Kidney glomerular epithelial cell (primary cell): ENCODE measurements around the gene TNFSF13.

Experiments
- DNase-seq: peaks from one replicate; lab custom pipeline; 2025; lab: John Stamatoyannopoulos, UW

The TNFSF13 gene, protein sequence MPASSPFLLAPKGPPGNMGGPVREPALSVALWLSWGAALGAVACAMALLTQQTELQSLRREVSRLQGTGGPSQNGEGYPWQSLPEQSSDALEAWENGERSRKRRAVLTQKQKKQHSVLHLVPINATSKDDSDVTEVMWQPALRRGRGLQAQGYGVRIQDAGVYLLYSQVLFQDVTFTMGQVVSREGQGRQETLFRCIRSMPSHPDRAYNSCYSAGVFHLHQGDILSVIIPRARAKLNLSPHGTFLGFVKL

DNA sequence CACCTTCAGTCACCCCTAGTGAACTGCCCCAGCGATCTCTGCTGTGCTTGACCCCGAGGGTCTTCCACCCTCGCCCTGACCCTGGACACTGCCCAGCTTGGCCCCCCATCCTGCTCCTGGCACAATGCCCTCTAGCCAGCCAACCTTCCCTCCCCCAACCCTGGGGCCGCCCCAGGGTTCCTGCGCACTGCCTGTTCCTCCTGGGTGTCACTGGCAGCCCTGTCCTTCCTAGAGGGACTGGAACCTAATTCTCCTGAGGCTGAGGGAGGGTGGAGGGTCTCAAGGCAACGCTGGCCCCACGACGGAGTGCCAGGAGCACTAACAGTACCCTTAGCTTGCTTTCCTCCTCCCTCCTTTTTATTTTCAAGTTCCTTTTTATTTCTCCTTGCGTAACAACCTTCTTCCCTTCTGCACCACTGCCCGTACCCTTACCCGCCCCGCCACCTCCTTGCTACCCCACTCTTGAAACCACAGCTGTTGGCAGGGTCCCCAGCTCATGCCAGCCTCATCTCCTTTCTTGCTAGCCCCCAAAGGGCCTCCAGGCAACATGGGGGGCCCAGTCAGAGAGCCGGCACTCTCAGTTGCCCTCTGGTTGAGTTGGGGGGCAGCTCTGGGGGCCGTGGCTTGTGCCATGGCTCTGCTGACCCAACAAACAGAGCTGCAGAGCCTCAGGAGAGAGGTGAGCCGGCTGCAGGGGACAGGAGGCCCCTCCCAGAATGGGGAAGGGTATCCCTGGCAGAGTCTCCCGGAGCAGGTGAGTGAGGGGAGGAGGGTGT, at the start of gene TNFSF13:
Gene TNFSF13, plus strand, starts transcription at position 207 of the 776 bp plus-strand sequence. Its CDS starts 290 bp downstream, at position 497.
- DNase-seq: no peak

DNA sequence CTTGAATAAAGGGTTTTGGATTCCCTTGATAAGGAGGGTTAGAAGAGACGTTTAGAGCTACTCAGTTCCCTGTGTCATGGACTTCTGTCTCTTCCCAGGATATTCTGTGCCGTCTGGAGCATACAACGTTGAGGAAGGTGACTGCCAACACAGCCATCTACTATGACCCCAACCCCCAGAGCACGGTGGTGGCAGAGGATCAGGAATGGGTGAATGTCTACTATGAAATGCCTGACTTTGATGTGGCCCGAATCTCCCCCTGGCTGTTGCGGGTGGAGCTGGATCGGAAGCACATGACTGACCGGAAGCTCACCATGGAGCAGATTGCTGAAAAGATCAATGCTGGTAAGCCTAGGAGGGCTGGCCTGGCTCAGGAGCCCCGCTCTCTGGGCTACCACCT, 49.7 kb upstream of the TNFSF13 start:
- DNase-seq: no peak

DNA sequence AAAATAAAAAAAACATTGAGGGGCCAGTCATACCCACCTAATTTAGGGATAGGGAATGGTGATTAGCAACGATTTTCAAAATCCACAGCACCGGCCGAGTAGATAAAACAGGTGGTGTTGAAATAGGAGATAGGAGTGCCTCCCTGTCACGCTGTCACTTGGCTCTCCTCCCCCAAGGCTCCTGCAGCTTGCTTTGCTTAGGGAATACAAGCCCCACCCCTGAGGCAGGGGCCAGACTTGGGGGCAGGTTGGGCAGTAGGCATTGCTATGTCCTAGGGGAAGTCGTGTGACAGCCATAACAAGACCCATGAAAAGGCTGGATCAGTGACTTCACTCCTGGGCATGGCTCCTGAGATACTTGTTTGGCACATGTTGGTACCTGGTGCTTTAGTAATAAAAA, 48.6 kb upstream of the TNFSF13 start:
- no peak for DNase-seq

DNA sequence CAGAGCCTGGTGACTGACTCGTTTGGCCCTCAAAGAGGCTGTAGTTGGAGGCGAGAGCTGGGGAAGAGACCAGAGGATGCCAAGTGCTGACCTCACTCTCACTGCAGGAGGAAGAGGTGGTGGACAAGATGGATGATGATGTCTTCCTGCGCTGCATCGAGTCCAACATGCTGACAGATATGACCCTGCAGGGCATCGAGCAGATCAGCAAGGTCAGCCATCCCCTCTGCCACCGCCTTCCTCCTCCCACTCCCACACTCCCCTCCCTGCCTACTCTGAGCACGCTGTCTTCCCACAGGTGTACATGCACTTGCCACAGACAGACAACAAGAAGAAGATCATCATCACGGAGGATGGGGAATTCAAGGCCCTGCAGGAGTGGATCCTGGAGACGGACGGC, 47.4 kb upstream of the TNFSF13 start:
- no peak for DNase-seq

DNA sequence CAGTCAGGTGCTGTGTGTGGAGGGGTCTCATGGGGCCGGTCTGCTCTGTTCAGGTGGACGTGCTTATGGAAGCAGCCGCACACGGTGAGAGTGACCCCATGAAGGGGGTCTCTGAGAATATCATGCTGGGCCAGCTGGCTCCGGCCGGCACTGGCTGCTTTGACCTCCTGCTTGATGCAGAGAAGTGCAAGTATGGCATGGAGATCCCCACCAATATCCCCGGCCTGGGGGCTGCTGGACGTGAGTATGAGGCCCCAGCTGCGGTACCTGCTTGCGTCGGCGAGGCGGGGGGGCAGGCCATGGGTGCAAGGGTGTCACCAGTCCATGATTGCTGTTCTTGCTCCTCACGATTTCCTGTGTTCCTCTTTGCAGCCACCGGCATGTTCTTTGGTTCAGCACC, 46.4 kb upstream of the TNFSF13 start:
- no peak for DNase-seq

DNA sequence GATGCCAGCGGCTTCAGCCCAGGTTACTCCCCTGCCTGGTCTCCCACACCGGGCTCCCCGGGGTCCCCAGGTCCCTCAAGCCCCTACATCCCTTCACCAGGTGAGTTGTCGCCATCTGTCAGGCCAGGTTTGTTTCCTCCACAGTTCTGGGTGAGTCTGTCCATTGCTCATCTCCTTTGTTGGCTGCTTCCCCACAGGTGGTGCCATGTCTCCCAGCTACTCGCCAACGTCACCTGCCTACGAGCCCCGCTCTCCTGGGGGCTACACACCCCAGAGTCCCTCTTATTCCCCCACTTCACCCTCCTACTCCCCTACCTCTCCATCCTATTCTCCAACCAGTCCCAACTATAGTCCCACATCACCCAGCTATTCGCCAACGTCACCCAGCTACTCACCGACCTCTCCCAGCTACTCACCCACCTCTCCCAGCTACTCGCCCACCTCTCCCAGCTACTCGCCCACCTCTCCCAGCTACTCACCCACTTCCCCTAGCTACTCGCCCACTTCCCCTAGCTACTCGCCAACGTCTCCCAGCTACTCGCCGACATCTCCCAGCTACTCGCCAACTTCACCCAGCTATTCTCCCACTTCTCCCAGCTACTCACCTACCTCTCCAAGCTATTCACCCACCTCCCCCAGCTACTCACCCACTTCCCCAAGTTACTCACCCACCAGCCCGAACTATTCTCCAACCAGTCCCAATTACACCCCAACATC, 45.6 kb upstream of the TNFSF13 start:
- DNase-seq: no peak

DNA sequence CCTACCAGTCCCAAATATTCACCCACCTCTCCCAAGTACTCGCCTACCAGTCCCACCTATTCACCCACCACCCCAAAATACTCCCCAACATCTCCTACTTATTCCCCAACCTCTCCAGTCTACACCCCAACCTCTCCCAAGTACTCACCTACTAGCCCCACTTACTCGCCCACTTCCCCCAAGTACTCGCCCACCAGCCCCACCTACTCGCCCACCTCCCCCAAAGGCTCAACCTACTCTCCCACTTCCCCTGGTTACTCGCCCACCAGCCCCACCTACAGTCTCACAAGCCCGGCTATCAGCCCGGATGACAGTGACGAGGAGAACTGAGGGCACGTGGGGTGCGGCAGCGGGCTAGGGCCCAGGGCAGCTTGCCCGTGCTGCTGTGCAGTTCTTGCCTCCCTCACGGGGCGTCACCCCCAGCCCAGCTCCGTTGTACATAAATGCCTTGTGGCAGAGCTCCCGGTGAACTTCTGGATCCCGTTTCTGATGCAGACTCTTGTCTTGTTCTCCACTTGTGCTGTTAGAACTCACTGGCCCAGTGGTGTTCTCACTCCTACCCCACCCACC, 44.6 kb upstream of the TNFSF13 start:
- no peak for DNase-seq

DNA sequence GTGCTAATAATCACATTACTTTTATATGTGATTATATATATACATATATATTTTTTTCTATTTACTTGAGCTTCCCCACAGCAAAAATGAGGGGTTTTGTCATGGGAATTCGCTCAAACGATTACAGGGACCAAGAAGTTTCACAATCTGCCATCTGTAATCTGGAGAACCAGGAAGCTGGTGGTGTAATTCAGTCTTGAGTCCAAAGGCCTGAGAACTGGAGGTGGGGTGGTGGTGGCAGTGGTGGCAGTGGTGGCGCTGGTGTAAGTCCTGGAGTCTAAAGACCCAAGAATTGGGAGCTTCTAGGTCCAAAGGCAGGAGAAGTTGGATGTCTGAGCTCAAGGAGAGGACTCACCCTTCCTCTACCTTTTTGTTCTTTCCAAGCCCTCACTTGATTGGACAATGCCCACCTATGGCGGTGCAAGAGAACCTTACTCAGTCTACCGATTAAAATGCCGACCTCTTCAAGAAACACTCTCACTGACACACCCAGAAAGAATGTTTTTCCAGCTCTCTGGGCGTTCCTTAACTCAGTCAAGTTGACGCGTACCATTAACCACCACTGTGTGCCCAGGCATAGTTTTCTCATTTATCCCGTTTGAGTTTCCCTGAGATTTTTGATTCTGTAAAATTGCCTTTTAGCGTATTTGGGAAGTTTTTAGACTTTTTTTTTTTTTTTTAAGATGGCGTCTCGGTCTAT, 42.5 kb upstream of the TNFSF13 start:
- DNase-seq: peak; percentile 44

DNA sequence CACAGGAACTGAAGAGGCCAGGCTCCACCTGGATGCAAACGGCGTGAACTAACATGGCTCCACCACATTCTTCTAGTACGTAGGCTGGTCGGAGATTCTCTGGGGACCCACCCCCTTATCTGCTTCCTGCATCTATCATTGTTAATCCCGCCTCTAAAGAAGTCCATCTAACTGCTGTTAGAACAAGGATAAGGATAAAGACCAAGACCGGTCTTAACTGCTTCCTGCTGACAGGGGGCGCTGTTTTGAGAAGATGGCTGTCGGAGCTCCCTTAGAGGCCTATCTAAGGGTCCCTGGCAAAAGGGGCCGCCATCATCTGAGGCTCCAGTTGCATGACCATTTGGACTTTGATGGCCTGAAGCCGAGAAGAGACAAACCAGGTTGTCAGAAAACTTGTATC, 35.5 kb upstream of the TNFSF13 start:
- DNase-seq: no peak

DNA sequence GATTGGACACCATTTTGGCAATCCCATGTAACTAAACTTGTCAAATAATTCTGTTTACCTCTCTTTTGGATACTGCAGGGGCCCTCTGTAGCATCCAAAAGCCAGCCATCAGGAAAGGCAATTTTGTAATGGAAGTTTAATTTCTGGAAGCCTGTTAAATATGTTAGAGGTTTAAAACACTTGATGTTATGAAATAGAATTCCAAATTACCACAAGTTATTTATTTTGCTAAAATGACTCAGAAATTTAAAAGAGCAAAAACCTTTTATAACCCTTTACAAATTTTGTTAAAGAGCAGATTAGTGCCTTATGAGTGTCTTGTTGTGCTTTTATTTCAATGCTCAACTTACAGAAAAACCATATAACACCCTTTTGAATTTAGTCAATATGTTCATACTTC, 29.7 kb upstream of the TNFSF13 start:
- DNase-seq: no peak

DNA sequence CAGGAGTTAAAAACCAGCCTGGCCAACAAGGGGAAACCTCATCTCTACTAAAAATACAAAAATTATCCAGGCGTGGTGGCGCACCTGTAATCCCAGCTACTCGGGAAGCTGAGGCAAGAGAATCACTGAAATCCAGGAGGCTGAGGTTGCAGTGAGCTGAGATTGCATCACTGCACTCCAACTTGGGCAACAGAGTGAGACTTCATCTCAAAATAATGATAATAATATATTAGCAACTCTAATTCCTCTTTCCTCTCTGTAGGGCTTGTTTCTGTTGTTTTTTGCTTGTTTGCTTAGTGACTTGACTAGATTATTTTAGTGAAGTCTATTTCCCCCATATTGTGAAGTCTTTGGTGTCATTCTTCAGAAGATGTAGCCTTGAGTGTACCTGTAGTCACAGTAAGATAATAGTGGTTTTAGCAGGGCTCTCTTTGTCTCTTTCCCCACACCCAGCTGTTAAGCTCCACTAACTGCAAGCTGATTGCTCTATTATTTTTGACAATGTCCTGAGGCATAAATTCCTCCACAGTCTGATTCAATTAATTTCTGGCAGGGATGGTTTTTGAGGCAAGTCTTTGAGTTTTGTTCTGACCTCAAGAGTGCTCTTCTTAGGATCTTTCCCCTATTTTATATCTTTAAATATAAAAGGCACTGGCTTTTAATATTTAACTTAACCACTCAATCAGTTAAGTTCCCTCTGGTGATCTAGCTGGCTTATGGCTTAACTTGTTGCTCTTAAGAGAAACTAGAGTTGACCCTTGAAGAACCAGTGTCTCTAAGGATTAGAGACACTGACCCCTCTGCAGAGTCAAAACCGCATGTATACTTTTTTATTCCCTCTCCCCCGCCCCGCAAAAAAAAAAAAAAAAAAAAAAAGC, 28.3 kb upstream of the TNFSF13 start:
- DNase-seq: no peak

DNA sequence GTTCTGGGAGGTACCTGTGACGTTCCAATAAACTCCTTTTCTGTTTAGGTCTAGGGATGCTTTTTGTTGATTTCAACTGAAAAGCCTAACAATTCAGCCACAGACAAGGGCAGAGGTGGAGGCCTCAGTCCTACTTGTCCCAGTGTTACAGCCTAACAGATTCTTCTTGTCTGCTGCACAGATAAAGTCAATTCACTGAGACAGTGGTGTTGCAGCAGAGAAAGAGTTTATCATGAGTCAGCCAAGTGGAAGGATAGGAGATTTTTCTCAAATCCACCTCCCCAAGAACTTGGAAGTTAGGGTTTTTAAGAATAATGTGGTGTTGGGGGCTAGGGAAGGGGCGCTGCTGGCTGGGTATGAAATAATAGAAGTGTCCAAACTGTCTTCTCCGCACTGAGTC, 20.5 kb upstream of the TNFSF13 start:
- no peak for DNase-seq

DNA sequence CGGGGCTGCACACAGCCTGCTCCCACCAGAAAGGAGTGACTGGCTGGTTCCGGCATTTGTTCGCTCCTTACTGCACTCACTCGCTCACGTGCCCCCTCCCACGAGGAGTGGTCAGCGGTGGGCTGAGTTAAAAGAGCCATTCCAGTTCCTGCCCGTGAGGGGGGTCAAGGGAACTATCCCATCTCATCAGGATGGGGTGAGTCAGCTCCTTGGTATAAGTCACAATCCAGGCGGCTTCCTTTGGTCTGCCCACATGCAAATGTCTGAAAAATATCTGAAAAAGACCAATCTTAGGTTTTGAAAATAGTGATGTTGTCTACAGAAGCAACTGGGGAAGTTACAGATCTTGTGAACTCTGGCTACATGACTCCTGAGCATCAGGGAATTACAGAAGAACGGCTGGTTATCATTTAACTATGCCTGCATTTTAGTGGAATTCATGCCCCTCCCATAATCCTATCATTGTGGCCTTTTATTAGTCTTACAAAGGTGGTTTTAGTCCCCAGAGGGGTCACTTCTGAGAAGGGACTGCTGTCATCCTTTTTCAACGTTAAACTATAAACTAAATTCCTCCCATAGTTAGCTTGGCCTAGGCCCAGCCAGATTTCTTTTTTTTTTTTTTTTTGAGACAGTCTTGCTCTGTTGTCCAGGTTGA, 19.5 kb upstream of the TNFSF13 start:
- DNase-seq: no peak

DNA sequence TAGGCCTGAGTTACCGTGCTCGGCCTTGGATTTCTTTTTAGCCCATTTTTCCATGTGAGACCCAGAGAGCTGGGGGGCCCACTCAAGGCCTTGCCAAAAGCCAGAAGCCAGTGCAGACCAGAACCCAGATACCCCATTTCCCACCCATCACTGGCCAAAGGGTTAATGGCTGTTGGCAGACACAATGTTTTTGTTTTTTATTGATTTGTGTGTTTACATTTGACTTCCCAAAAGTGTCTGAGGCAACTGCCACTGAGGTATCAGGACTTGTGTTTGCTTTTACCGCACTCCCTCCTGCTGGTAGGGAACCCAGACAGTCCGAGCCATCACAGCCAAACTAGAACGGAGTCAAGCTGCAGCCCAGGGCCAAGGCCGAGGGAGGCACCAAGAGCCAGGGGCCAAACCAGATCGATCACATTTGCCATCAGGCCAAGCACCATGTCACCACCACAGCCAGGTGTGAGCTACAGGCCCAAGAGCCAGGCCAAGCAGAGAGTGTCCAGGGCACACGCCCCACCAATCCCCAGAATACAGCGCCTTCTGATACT, 17.4 kb upstream of the TNFSF13 start:
- DNase-seq: no peak

DNA sequence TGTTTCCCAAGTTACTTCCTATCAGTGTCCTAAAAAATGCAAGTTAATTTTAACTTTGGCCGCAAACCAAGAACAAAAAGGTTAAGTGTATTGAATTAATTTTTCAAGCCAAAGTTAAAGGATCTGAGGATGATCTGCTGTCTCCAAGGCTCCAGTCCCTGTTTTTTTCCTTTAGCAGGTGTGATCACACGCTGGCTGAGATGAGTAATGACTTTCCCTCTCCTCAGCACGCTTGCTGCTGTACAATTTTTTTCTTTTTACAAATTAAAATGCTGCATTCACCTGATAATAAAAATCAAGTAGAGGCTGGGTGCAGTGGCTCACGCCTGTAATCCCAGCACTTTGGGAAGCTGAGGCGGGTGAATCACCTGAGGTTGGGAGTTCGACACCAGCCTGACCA, 13.6 kb upstream of the TNFSF13 start:
- no peak for DNase-seq

DNA sequence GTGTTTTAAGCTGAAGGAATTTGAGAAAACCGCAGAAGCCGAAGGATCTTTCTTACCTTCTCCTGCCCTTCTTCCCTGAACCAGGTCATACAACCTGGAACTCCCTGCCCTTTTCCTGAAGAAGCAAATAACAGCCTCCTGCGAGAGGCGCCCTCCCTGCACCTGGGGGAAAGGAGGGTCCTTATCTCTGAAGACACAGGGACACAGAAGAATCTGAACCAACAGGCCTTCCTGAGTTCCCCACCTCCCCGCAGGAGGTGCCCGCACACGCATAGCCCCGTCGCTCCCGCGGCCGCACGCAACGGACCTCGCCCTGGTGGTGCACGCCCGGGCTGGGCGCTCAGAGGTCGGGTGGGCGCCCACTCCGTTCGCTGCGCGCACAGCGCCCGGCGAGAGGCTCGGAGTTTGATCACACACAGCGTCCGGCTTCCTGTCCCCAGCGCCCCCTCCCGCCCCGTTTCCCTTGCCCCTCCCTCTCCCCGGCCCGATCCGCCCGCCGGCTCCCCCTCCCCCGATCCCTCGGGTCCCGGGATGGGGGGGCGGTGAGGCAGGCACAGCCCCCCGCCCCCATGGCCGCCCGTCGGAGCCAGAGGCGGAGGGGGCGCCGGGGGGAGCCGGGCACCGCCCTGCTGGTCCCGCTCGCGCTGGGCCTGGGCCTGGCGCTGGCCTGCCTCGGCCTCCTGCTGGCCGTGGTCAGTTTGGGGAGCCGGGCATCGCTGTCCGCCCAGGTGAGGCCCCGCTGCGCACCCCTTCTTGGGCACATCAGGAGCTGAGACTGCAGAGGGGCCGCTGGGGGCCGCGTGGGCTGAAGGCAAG, 9.8 kb upstream of the TNFSF13 start, which contains the start of gene TNFSF12:
Gene TNFSF12, plus strand, starts transcription at position 474 of the 816 bp plus-strand sequence. Its CDS starts 96 bp downstream, at position 570.
- DNase-seq: no peak

DNA sequence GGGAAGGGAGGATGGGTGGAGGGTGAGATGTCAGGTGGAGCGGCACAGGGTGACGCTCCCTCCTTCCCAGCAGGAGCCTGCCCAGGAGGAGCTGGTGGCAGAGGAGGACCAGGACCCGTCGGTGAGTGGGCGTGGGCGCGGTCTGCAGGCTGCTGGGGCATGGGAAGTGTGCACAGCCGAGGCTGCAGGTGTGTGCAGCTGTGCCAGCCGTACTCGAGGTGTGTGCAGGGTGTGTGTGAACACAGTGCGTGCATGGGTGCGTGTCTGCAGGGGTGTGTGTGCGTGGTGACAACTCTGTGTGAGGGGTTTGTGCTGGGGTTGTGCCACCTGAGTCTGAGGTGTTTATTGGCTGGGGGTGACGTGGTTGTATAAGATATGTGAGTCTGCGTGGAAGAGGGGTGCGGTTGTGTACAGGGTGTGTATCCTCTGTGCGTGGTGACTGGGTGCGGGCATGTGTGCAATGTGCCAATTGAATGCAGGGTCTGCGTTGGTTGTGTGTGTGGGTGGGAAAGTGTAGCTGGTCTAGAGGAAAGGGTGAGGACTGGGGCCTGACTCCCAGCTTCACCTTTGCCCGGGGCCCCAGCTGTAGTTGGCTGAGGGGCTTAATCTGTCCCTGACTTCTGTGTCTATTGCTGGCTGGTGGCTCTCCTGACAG, 9.0 kb upstream of the TNFSF13 start:
- no peak for DNase-seq

DNA sequence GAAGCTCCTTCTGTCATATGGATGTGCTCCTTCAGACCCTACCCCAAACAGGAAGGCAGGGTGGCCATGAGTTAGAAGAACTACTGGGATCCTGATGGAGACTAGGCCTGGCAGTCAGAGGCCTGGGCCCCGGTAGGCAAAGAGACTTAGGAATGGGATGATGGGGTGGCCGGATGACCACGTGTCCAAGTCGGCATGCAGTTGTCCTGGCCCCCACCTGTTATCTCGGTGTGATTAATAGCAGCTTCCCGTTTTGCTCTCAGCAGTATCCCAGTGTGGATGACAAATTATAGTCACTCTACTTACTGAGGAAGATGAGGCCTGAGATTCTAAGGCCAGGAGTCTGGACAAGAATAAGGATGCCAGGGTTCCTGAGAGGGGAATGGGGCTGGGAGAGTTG, 8.2 kb upstream of the TNFSF13 start:
- DNase-seq: no peak

DNA sequence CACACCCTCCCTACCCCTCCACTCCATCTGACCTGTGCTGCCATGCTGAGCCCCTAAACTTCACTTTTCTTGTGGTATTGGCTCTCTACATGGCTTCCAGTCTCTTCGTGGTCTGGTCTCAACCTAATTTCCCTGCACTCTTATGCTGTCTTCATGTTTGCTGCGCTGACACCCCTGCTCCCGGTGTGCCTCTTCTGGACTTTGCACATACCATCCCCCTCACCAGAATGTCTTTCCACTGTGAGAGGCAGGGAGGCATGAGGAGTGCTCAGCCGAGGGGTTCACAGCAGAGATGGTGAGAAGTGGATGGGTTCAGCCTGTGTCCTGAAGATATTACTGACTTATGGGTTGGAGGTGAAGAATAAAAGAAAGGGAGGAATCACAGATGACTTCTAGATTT, 7.2 kb upstream of the TNFSF13 start:
- DNase-seq: no peak
